GM18868 (cell line): ENCODE results near the gene RCC2.
A peak's percentile ranks its signal among the peaks of the same experiment; 100 is the strongest.
"Not testable (repeated sequence)": the region's sequence is repeated elsewhere in the genome, so short reads cannot be mapped to it uniquely, and the experiment has no call there.

Experiments used
- ATAC-seq: cut with Tn5 transposase; IDR thresholded peaks from one replicate; pipeline ENCODE4 v1.9.1; 2021; ENCODE audit warnings: mild to moderate bottlenecking, moderate library complexity; ENCODE audit not compliant: unreplicated experiment

Gene RCC2

DNA sequence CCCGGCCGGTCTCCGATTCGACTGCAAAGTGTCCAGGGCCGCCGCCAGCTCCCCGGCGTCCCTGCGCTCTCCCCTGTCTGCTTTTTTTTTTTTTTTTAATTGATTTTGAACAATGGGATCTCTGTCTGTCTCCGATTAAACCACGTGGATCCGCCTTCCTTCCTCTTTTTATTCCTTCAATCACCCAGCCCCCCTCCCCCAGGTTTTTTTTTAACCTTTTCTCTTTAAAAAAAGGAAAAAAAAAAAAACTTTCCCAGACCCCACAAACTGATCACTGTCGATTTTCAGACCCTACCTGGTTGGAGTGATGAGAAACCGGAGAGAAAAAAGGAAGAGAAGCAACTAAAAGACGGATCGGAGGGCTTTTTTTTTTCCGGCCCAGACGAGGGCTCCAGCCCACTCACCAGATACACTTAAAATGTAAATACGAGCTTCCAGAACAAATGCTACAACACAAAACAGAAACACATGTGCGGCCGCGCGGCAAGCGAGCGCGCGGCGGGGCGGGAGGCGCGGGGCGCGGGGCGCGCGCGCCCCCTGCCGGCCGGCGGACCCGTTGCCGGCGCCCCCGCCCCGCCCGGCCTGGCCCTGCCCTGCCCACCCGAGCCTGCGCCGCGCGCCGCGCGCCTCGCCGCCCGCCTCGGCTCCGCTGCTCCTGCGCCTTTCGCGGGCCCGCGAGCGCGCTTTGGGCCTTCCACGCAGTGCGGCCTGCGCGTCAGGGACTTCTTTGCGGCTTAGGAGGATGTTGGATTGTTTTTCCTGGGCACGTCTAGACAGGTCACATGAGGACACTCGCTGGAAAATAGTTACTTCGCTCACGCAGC is at the start of gene RCC2:
TSS of gene RCC2 (minus strand) at position 428 of the 824 bp plus-strand sequence. CDS start 1,163 bp downstream, outside the sequence.
- peak; percentile 43 for ATAC-seq

DNA sequence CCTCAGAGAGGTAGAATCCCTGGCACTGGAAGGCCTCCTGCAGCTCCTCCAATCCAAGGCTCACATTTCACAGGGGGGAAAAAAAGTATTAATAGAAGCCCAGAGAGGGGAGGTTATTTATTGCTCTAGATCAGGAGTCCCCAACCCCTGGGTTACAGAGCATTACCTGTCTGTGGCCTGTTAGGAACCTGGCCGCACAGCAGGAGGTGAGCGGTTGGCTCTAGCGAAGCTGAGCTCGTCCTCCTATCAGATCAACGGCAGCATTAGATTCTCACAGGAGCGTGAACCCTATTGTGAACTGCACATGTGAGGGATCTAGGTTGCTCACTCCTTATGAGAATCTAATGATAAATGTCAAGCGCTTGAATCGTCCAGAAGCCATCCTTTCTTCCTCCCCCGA is 46.8 kb upstream of the RCC2 start:
- no peak for ATAC-seq

DNA sequence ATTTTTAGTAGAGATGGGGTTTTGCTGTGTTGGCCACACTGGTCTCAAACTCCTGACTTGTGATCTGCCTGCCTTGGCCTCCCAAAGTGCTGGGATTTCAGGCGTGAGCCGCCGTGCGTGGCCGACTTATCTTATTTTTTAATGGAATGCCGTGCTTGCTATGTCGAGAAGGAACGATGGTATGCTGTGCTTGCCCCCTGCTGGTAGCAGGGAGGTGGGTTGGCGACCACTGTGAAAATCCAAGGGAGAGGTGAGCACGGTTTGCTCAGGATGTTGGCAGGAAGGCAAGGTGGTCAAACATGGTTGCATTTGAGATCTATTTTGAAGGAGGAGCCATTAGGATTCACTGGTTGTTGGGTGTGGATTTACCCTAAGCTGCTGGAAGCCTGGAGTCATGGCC is 45.8 kb upstream of the RCC2 start:
- ATAC-seq: no peak

DNA sequence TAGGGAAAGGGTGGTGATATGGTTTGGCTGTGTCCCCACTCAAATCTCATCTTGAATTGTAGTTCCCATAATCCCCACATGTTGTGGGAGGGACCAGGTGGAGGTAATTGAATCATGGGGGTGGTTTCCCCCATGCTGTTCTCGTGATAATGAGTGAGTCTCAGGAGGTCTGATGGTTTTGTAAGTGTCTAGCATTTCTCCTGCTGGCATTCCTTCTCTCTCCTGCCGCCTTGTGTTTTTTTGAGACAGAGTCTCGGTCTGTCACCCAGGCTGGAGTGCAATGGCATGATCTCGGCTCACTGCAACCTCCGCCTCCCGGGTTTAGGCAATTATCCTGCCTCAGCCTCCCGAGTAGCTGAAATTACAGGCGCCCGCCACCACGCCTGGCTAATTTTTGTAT is 42.5 kb upstream of the RCC2 start:
- ATAC-seq: not testable (repeated sequence)

DNA sequence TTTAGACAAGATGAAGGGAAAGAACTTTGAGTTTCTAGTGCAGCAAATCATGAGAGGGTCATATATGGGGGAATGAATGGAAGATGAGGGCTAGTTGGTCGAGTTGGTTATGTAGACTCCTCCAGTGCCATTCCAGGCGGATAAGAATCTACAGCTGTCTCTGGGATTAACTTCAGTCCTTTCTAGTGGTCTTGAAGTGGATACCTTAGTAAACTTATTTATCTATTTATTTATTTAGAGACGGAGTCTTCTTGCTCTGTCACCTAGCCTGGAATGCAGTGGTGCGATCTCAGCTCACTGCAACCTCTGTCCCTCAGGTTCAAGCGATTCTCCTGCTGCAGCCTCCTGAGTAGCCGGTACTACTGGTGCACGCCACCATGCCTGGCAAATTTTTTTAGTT is 41.4 kb upstream of the RCC2 start:
- ATAC-seq: no peak

DNA sequence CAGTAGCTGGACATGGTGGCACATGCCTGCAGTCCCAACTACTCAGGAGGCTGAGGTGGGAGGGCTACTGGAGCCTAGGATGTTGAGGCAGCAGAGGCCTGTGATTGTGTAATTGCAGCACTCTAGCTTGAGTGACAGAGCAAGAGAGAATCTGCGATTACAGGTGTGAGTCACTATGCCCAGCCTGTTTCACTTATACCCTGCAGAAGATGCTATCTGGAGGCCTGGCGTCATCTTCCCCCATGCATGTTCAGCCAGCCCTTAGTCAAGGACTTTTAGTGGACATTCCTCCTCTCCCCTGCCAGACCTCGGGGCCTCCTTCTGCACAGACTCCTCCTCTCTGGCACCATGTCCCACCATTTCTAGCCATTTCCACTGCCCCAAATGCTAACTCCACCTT is 36.3 kb upstream of the RCC2 start:
- no peak for ATAC-seq

DNA sequence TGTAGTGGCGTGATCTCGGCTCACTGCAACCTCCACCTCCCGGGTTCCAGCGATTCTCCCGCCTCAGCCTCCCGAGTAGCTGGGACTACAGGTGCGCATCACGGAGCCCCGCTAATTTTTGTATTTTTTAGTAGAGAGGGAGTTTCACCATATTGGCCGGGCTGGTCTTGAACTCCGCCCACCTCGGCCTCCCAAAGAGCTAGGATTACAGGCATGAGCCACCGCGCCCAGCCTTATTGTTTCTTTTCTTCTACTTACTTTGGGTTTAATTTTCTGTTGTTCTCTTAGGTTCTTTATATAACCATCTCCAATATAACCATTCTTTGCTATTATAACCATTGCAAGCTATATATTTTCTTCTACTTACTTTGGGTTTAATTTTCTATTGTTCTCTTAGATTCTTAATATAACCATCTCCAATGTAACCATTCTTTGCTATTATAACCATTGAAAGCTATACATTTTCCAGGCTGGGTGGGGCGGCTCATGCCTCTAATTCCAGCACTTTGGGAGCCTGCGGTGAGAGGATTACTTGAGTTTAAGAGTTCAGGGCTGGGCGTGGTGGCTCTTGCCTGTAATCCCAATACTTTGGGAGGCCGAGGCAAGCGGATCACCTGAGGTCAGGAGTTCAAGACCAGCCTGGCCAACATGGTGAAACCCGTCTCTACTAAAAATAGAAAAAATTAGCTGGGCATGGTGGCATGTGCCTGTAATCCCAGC is 35.5 kb upstream of the RCC2 start:
- not testable (repeated sequence) for ATAC-seq

DNA sequence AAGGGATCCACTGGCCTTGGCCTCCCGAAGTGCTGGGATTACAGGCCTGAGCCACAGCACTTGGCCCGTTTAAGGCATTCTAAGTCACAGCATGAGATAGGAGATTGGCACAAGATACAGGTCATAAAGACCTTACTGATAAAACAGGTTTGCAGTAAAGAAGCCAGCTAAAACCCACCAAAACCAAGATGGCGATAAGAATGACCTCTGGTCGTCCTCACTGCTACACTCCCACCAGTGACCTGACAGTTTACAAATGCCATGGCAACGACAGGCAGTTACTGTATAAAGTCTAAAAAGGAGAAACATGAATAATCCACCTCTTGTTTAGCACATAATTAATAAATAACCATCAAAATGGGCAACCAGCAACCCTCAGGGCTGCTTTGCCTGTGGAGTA is 33.3 kb upstream of the RCC2 start:
- ATAC-seq: no peak

DNA sequence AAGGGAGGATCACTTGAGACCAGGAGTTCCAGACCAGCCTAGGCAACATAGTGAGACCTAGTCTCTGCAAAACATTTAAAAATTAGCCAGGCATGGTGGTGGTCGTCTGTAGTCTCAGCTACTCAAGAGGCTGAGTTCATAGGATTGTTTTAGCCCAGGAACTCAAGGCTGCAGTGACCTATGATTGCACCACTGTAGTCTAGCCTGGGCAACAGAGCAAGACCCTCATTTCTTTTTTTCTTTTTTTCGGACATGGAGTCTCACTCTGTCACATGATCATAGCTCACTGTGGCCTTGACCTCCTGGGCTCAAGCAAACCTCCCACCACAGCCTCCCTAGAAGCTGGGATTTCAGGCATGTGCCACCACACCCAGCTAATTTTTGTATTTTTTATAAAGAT is 31.9 kb upstream of the RCC2 start:
- no peak for ATAC-seq

DNA sequence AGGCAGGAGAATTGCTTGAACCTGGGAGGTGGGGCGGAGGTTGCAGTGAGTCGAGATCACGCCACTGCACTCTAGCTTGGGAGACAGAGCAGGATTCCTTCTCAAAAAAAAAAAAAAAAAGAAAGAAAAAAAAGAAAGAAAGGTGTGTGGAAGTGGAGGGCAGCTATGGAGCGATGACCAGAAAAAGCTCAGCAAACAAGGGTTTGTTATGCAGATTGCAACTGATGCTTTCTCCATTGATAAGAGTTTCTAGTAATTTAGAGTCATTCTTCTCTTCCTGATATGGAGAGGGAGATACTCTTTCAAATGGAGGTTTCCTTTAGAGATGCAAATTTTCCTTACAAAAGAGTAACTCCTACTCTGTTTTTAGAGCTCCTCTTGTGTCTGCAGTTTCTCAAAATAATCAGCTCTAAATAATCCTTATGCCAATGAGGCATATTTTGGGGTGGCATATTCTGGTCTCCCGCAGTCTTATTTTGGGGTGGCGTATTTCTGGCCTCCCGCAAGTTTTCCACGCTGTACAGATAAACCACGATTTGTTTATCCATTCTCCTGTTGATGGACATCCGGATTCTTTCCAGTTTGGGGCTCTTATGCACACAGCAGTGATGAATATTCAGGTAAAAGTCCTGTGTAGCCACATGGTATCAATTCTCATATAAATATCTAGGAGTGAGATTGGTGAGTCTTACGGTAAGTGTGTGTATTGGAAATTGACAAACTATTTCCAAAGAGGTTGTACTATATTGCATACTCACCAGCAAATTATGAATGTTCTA is 30.7 kb upstream of the RCC2 start:
- no peak for ATAC-seq

DNA sequence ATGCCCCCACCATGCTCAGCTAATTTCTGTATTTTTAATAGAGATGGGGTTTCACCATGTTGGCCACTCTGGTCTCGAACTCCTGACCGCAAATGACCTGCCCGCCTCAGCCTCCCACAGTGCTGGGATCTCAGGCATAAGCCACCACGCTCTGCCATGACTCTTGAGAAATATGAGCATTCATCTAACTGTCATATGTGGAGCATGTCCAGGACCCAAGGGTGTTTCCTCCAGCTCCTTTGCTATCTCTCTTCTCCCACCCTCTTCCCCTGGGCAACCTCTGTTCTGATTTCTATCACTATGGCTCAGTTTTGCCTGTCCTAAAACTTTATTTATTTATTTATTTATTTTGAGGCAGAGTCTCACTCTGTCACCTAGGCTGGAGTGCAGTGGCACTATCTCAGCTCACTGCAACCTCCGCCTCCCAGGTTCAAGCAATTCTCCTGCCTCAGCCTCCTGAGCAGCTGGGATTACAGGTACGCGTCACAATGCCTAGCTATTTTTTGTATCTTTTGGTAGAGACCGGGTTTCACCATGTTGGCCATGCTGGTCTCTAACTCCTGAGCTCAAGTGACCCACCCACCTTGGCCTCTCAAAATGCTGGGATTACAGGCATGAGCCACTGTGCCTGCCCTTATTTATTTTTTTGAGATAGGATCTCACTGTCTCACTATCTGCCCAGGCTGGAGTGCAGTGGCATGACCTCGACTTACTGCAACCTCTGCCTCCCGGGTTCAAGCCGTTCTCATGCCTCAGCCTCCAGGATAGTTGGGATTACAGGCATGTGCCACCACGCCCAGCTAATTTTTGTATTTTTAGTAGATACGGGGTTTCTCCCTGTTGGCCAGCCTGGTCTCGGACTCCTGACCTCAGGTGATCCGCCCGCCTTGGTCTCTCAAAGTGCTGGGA is 29.1 kb upstream of the RCC2 start:
- not testable (repeated sequence) for ATAC-seq

DNA sequence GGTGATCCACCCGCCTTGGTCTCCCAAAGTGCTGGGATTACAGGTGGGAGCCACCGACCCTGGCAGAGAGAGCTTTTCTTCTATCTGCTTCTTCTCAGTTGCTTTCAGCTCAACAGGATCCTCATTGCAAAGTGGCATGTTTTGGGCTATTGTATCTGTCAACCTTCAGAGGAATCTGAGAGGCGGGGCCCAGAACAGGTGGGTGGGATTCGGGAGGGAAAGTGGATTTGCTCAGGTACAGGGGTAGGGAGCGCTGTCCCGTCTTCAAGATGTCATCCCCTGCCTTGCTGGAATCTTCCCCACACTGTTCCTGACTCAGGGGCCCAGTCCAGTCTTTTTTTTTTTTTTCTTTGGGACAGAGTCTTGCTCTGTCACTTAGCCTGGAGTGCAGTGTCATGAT is 26.9 kb upstream of the RCC2 start:
- no peak for ATAC-seq

DNA sequence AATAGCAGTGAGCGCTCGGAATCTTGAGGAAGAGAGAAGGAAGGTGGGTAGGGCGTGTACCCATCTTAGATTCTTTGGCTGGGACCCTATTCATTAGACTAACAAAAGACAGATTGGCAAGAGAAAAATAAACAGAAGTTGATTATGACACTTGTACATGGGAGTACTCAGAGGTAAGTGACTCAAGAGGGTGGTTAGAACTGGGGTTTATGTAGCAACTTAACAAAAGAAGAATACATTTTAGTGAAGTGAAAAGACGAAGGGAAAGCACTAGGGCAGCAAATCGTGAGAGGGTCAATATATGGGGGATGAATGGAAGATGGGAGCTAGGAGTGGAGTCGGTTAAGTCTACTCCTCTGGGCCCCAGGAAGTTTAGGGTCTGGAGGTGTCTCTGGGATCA is 25.8 kb upstream of the RCC2 start:
- no peak for ATAC-seq

DNA sequence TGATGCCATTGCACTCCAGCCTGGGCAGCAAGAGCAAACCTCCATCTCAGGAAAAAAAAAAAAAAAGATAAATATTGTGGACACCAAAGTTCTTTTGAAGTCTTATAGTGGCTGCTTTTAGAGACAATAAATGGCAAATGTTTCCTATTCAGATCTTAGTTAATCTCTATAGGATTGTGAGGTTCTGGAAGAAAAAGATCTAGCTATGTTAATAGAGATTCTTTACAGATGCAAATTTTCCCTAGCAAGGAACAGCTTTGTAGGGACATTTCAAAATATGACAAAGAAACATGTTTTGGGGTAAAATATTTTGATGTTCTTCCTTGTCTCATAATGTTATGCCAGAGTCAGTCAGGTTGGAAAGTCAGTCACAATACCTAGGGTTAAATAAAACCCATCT is 24.5 kb upstream of the RCC2 start:
- ATAC-seq: no peak

DNA sequence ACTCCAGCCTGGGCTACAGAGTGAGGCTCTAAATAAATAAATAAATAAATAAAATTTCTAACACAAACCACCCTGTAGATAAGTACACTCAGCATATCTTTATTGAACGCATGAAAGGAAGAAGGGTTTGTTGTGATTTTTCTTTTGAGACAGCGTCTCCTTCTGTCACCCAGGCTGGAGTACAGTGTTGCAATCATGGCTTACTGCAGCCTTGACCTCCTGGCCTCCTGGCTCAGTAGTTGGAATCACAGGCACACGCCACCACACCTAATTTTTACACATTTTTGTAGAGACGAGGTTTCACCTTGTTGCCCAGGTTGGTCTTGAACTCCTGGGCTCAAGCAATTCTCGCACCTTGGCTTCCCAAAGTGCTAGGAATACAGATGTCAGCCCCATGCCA is 23.2 kb upstream of the RCC2 start:
- no peak for ATAC-seq

DNA sequence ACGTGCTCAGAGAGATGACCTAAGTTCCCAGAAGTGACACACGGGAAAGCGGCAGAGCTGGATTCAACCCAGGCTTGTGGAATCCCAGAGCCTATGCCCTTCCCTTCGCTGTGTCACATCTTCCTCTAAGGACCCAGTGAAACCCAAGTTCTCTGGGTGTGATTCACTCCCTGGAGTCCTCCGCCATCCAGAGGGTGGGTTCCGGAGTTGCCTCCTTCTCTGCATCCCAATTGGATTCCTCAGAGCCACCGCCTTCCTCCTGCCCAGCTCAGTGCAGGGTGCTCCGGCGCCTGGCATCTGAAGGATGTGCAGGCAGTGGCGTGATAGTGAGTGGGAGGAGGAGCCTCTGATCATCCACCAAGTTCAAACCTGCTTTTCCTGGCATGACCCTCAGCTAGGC is 20.7 kb upstream of the RCC2 start:
- ATAC-seq: no peak

DNA sequence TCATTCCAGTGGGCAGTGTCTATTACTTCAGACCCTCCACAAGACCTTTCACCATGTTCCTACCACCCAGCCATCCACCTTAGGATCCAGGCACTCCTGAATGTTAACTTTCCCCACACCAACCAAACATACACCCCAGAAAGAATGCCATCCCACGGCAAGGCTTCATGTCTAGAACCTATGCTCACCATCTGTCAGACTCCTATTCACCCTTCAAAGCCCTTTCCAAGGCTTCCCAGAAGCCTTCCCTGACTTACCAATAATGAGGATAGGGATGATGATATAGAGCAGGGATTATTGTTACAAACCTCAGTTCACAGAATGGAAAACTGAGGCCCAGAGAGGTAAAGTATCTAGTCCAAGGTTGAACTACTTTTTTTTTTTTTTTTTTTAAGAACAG is 19.3 kb upstream of the RCC2 start:
- no peak for ATAC-seq

DNA sequence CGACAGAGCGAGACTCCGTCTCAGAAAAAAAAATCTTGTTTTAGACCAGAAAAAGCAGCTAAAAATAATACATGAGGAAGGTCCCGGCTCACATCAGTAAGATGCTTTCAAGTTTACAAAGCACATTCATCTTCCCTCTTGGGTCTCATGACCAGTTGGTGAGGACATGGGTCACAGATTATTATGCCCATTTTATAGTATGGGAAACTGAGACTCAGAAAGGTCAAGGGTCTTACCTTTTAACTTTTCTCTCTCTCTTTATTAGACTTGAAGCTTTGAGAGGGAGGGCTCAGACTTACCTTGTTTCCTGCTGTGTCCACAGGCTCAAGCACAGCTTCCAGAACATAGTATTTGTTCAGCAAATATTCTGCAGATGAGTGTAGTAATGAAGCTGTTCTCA is 13.2 kb upstream of the RCC2 start:
- ATAC-seq: no peak

DNA sequence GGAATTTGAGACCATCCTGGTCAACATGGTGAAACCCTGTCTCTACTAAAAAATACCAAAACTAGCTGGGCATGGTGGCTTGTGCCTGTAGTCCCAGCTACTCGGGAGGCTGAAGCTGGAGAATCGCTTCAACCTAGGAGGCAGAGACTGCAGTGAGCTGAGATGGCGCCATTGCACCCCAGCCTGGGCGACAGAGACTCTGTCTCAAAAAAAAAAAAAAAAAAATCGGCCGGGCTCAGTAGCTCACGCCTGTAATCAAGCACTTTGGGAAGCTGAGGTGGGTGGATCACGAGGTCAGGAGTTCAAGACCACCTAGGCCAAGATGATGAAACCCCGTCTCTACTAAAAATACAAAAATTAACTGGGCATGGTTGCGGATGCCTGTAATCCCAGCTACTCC is 12.7 kb upstream of the RCC2 start:
- not testable (repeated sequence) for ATAC-seq

DNA sequence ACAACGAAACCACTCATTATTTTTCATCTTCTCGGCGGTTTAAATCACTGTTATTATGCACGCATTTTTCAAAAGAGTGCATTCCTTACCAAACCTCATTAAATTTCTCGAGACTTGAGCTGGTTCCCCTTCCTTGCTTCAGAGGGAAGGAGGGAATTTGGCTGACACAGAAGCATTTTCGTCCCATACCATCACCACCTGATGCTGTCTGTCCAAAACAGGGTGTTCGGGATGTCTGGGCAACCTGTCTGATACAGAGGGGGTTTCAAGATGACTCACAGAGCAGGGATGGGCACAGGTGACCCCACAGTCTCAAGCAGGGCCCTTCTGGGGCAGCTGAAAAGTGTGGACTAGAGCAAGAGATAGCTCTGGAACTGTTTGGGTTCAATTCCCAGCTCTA is 12.3 kb upstream of the RCC2 start:
- no peak for ATAC-seq
